HEK293 (cell line): ENCODE measurements around the gene FBXO21.

Experiments
- CTCF ChIA-PET: fragments of 350-600 bp; formaldehyde crosslinking; extraction: SDS; loops from one replicate; lab custom pipeline; 2021; ENCODE audit warnings: antibody characterized with exemption; lab: Yijun Ruan, JAX
- POLR2A ChIA-PET: fragments of 300-600 bp; formaldehyde crosslinking; extraction: SDS; loops from one replicate; lab custom pipeline; 2020; ENCODE audit warnings: antibody characterized with exemption, inconsistent platforms; lab: Yijun Ruan, JAX
- H3K27ac ChIP-seq: fragments of 200-500 bp; sonication (Bioruptor generic); 2 replicates; pipeline ENCODE4 v1.5.1; 2014; ENCODE audit warnings: low read depth, low read length, control low read depth, inconsistent platforms; ENCODE audit errors: extremely low read depth
- H3K36me3 ChIP-seq, 2 experiments: fragments of 200-500 bp in 1 of 2; sonication (Bioruptor generic) in 1 of 2; 1 replicate in 1 of 2; 2 replicates in 1 of 2; pipeline ENCODE4 v1.5.1; 2014 to 2017; ENCODE audit warnings: inconsistent platforms in 2 of 2, low read length in 2 of 2; ENCODE audit not compliant: control insufficient read depth in 2 of 2, insufficient read depth in 1 of 2
- H3K4me1 ChIP-seq: fragments of 200-500 bp; sonication (Bioruptor generic); 2 replicates; pipeline ENCODE4 v1.5.1; 2014; ENCODE audit warnings: mild to moderate bottlenecking, low read length, inconsistent platforms; ENCODE audit not compliant: control insufficient read depth, insufficient read depth
- H3K4me3 ChIP-seq: 2 replicates; pipeline ENCODE4 v1.5.1; 2011; ENCODE audit warnings: low read depth, mild to moderate bottlenecking, control low read depth, low read length, moderate library complexity
- H3K9me3 ChIP-seq: fragments of 200-500 bp; sonication (Bioruptor generic); 2 replicates; pipeline ENCODE4 v1.5.1; 2014; ENCODE audit warnings: low read depth, low read length, inconsistent platforms; ENCODE audit not compliant: control insufficient read depth, insufficient read depth
- GFI1B ChIP-seq: fragments of 450-650 bp; formaldehyde crosslinking; IDR thresholded peaks from 2 replicates; pipeline ENCODE4 v1.5.1; 2016; ENCODE audit warnings: missing biosample characterization, missing genetic modification characterization
- GLIS2 ChIP-seq: fragments of 450-650 bp; formaldehyde crosslinking; IDR thresholded peaks from 2 replicates; pipeline ENCODE4 v1.5.1; 2016; ENCODE audit warnings: missing biosample characterization, missing genetic modification characterization
- IKZF3 ChIP-seq: fragments of 450-650 bp; IDR thresholded peaks from 2 replicates; pipeline ENCODE4 v1.5.0; 2018; ENCODE audit warnings: missing biosample characterization, mild to moderate bottlenecking, missing genetic modification characterization, moderate library complexity
- MEIS1 ChIP-seq: sonication (generic); formaldehyde crosslinking; IDR thresholded peaks from 2 replicates; pipeline ENCODE4 v1.8.1; 2022; ENCODE audit warnings: missing genetic modification reagents, mild to moderate bottlenecking, borderline replicate concordance
- OSR2 ChIP-seq: fragments of 450-650 bp; formaldehyde crosslinking; IDR thresholded peaks from 2 replicates; pipeline ENCODE4 v1.5.1; 2016; ENCODE audit warnings: missing biosample characterization, missing genetic modification characterization
- RBAK ChIP-seq: fragments of 450-650 bp; formaldehyde crosslinking; IDR thresholded peaks from 2 replicates; pipeline ENCODE4 v1.5.1; 2016; ENCODE audit warnings: missing biosample characterization, missing genetic modification characterization
- SP7 ChIP-seq: fragments of 450-650 bp; formaldehyde crosslinking; IDR thresholded peaks from 2 replicates; pipeline ENCODE4 v1.5.1; 2016; ENCODE audit warnings: missing biosample characterization, missing genetic modification characterization
- TCF7L2 ChIP-seq: IDR thresholded peaks from 2 replicates; pipeline ENCODE4 v1.6.1; 2011; ENCODE audit warnings: low read depth, mild to moderate bottlenecking, inconsistent platforms, low read length, moderate library complexity, borderline replicate concordance
- TRIM28 ChIP-seq: IDR thresholded peaks from 2 replicates; pipeline ENCODE4 v1.6.1; 2011; ENCODE audit warnings: low read length, control low read depth, borderline replicate concordance
- WT1 ChIP-seq: fragments of 450-650 bp; formaldehyde crosslinking; IDR thresholded peaks from 2 replicates; pipeline ENCODE4 v1.5.1; 2016; ENCODE audit warnings: missing biosample characterization, missing genetic modification characterization
- ZBTB21 ChIP-seq: fragments of 450-650 bp; formaldehyde crosslinking; IDR thresholded peaks from 2 replicates; pipeline ENCODE4 v1.5.1; 2017; ENCODE audit warnings: missing biosample characterization, missing genetic modification characterization
- ZFP69B ChIP-seq: fragments of 450-650 bp; formaldehyde crosslinking; IDR thresholded peaks from 2 replicates; pipeline ENCODE4 v1.5.1; 2016; ENCODE audit warnings: missing biosample characterization, missing genetic modification characterization
- ZIC2 ChIP-seq: fragments of 450-650 bp; formaldehyde crosslinking; IDR thresholded peaks from 2 replicates; pipeline ENCODE4 v1.5.1; 2016; ENCODE audit warnings: missing biosample characterization, missing genetic modification characterization
- ZNF146 ChIP-seq: fragments of 450-650 bp; formaldehyde crosslinking; IDR thresholded peaks from 2 replicates; pipeline ENCODE4 v1.5.1; 2016; ENCODE audit warnings: missing biosample characterization, missing genetic modification characterization
- ZNF324 ChIP-seq: fragments of 450-650 bp; formaldehyde crosslinking; IDR thresholded peaks from 2 replicates; pipeline ENCODE4 v1.5.1; 2016; ENCODE audit warnings: missing biosample characterization, missing genetic modification characterization
- ZNF596 ChIP-seq: fragments of 450-650 bp; IDR thresholded peaks from 2 replicates; pipeline ENCODE4 v1.5.0; 2018; ENCODE audit warnings: missing biosample characterization, mild to moderate bottlenecking, missing genetic modification characterization, moderate library complexity
- ZNF600 ChIP-seq: fragments of 450-650 bp; formaldehyde crosslinking; IDR thresholded peaks from 2 replicates; pipeline ENCODE4 v1.5.1; 2016; ENCODE audit warnings: missing biosample characterization, missing genetic modification characterization
- ZNF670 ChIP-seq: fragments of 450-650 bp; formaldehyde crosslinking; IDR thresholded peaks from 2 replicates; pipeline ENCODE4 v1.5.1; 2016; ENCODE audit warnings: missing biosample characterization, missing genetic modification characterization, low read depth
- TF ChIP-seq, protein P1 (sequence below): fragments of 450-650 bp; formaldehyde crosslinking; IDR thresholded peaks from 2 replicates; pipeline ENCODE4 v1.5.1; 2016; ENCODE audit warnings: missing biosample characterization, missing genetic modification characterization, low read depth
- TF ChIP-seq, protein P2 (sequence below): fragments of 450-650 bp; formaldehyde crosslinking; IDR thresholded peaks from 2 replicates; pipeline ENCODE4 v1.5.1; 2016; ENCODE audit warnings: missing biosample characterization, missing genetic modification characterization
- TF ChIP-seq, protein P3 (sequence below): fragments of 450-650 bp; formaldehyde crosslinking; IDR thresholded peaks from 2 replicates; pipeline ENCODE4 v1.5.1; 2016; ENCODE audit warnings: missing biosample characterization, missing genetic modification characterization, borderline replicate concordance
- TF ChIP-seq, protein P4 (sequence below): fragments of 450-650 bp; formaldehyde crosslinking; IDR thresholded peaks from 2 replicates; pipeline ENCODE4 v1.5.1; 2016; ENCODE audit warnings: missing biosample characterization, missing genetic modification characterization
- TF ChIP-seq, protein P5 (sequence below): fragments of 450-650 bp; formaldehyde crosslinking; IDR thresholded peaks from 2 replicates; pipeline ENCODE4 v1.5.1; 2016; ENCODE audit warnings: missing biosample characterization, missing genetic modification characterization
- TF ChIP-seq, protein P6 (sequence below): fragments of 450-650 bp; formaldehyde crosslinking; IDR thresholded peaks from 2 replicates; pipeline ENCODE4 v1.5.1; 2016; ENCODE audit warnings: missing biosample characterization, missing genetic modification characterization

Gene FBXO21

DNA sequence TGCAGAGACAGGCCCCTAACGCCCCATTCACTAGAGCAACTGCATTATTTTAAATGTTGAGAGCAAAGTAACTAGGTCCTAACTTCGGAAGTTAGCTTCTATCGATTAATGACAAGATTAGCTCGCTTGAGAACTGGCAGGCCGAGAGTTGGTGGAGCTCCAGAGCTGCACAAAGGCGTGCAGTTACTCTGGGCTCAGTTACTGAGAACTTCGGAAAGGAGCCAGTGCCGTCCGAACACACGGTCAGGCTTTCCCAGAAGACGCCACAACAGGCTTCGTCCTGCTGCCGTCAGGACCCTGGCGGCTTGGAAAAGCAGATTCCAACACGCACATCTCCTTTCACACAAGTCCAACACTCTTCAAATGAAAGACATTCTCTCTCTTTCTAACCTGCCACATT, 45.7 kb downstream of the FBXO21 start (continued):
- TF ChIP-seq SP7 (tag by site-specific recombination) (no peak), IKZF3 (tag by site-specific recombination) (no peak), RBAK (tag by site-specific recombination) (no peak), ZNF600 (no peak)
- TF ChIP-seq, protein P1, sequence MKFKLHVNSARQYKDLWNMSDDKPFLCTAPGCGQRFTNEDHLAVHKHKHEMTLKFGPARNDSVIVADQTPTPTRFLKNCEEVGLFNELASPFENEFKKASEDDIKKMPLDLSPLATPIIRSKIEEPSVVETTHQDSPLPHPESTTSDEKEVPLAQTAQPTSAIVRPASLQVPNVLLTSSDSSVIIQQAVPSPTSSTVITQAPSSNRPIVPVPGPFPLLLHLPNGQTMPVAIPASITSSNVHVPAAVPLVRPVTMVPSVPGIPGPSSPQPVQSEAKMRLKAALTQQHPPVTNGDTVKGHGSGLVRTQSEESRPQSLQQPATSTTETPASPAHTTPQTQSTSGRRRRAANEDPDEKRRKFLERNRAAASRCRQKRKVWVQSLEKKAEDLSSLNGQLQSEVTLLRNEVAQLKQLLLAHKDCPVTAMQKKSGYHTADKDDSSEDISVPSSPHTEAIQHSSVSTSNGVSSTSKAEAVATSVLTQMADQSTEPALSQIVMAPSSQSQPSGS (tag by site-specific recombination): no peak

DNA sequence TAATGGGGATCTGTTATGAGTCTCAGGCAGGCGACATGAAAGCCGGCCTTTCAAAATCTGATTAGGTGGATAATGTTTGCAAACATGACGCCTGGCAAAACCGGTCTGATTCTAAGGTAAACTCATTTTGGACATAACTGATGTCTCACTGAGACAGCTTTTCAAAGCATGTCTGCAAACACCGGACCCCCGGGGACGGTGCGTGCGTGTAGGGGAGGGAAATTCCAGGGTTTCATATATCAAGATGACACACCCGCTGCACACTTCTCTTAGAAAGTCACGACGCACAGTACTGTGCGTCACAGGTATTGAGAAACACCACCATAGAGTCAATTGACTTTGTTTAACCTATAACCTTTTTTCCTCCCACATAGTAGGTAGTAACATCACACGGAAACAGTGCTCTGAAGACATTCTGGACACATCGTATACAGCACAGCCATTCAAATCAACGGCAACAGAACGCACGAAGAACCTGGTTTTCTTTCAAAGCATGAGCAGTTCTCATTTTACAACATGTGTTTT, 47.2 kb downstream of the FBXO21 start:
- CTCF ChIA-PET: interaction anchor here (1.5 kb wide), 1 partner anchor 8 kb away, joined by 5 read pairs; no protein-coding TSS in a partner anchor
- POLR2A ChIA-PET: no interaction called here
- no peak overlapping the region for H3K27ac ChIP-seq
- H3K4me3 ChIP-seq: no peak overlapping the region
- H3K36me3 ChIP-seq: peaks cover 3 to 26% of the 10 kb centered on the region in 2 experiments; a peak in 2 of 3 replicates
- no peaks in the 10 kb centered on the region for H3K9me3 ChIP-seq
- H3K4me1 ChIP-seq: no peaks in the 10 kb centered on the region
- TF ChIP-seq, protein P2, sequence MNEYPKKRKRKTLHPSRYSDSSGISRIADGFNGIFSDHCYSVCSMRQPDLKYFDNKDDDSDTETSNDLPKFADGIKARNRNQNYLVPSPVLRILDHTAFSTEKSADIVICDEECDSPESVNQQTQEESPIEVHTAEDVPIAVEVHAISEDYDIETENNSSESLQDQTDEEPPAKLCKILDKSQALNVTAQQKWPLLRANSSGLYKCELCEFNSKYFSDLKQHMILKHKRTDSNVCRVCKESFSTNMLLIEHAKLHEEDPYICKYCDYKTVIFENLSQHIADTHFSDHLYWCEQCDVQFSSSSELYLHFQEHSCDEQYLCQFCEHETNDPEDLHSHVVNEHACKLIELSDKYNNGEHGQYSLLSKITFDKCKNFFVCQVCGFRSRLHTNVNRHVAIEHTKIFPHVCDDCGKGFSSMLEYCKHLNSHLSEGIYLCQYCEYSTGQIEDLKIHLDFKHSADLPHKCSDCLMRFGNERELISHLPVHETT: peak; percentile 31; the same call in 1 of the 2 replicates
- TF ChIP-seq ZNF324 (tag by site-specific recombination) (no peak), ZNF670 (tag by site-specific recombination) (no peak), ZNF146 (0 out of 2 replicates have a peak, but pooled peaks have one; percentile 11), SP7 (tag by site-specific recombination) (peak; percentile 60), ZBTB21 (tag by site-specific recombination) (peak; percentile 68), GFI1B (tag by site-specific recombination) (0 out of 2 replicates have a peak, but pooled peaks have one; percentile 19), ZNF600 (0 out of 2 replicates have a peak, but pooled peaks have one; percentile 42), ZIC2 (tag by site-specific recombination) (peak; percentile 30; the same call in 1 of the 2 replicates), GLIS2 (tag by site-specific recombination) (no peak), MEIS1 (CRISPR knock-in tag) (0 out of 2 replicates have a peak, but pooled peaks have one; percentile 52), ZFP69B (tag by site-specific recombination) (peak; percentile 26; the same call in 1 of the 2 replicates), TRIM28 (peak; percentile 65; the same call in 1 of the 2 replicates), IKZF3 (tag by site-specific recombination) (peak; percentile 41; the same call in 1 of the 2 replicates), ZNF596 (no peak), WT1 (tag by site-specific recombination) (peak; percentile 99), OSR2 (tag by site-specific recombination) (no peak), TCF7L2 (peak; percentile 64)
- TF ChIP-seq, protein P3, sequence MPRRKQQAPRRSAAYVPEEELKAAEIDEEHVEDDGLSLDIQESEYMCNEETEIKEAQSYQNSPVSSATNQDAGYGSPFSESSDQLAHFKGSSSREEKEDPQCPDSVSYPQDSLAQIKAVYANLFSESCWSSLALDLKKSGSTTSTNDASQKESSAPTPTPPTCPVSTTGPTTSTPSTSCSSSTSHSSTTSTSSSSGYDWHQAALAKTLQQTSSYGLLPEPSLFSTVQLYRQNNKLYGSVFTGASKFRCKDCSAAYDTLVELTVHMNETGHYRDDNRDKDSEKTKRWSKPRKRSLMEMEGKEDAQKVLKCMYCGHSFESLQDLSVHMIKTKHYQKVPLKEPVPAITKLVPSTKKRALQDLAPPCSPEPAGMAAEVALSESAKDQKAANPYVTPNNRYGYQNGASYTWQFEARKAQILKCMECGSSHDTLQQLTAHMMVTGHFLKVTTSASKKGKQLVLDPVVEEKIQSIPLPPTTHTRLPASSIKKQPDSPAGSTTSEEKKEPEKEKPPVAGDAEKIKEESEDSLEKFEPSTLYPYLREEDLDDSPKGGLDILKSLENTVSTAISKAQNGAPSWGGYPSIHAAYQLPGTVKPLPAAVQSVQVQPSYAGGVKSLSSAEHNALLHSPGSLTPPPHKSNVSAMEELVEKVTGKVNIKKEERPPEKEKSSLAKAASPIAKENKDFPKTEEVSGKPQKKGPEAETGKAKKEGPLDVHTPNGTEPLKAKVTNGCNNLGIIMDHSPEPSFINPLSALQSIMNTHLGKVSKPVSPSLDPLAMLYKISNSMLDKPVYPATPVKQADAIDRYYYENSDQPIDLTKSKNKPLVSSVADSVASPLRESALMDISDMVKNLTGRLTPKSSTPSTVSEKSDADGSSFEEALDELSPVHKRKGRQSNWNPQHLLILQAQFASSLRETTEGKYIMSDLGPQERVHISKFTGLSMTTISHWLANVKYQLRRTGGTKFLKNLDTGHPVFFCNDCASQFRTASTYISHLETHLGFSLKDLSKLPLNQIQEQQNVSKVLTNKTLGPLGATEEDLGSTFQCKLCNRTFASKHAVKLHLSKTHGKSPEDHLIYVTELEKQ: peak; percentile 56; the same call in 1 of the 2 replicates
- TF ChIP-seq, protein P4, sequence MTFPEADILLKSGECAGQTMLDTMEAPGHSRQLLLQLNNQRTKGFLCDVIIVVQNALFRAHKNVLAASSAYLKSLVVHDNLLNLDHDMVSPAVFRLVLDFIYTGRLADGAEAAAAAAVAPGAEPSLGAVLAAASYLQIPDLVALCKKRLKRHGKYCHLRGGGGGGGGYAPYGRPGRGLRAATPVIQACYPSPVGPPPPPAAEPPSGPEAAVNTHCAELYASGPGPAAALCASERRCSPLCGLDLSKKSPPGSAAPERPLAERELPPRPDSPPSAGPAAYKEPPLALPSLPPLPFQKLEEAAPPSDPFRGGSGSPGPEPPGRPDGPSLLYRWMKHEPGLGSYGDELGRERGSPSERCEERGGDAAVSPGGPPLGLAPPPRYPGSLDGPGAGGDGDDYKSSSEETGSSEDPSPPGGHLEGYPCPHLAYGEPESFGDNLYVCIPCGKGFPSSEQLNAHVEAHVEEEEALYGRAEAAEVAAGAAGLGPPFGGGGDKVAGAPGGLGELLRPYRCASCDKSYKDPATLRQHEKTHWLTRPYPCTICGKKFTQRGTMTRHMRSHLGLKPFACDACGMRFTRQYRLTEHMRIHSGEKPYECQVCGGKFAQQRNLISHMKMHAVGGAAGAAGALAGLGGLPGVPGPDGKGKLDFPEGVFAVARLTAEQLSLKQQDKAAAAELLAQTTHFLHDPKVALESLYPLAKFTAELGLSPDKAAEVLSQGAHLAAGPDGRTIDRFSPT (tag by site-specific recombination): 0 out of 2 replicates have a peak, but pooled peaks have one; percentile 15
- TF ChIP-seq, protein P5, sequence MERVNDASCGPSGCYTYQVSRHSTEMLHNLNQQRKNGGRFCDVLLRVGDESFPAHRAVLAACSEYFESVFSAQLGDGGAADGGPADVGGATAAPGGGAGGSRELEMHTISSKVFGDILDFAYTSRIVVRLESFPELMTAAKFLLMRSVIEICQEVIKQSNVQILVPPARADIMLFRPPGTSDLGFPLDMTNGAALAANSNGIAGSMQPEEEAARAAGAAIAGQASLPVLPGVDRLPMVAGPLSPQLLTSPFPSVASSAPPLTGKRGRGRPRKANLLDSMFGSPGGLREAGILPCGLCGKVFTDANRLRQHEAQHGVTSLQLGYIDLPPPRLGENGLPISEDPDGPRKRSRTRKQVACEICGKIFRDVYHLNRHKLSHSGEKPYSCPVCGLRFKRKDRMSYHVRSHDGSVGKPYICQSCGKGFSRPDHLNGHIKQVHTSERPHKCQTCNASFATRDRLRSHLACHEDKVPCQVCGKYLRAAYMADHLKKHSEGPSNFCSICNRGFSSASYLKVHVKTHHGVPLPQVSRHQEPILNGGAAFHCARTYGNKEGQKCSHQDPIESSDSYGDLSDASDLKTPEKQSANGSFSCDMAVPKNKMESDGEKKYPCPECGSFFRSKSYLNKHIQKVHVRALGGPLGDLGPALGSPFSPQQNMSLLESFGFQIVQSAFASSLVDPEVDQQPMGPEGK (tag by site-specific recombination): peak; percentile 64; the same call in 1 of the 2 replicates
- TF ChIP-seq, protein P6, sequence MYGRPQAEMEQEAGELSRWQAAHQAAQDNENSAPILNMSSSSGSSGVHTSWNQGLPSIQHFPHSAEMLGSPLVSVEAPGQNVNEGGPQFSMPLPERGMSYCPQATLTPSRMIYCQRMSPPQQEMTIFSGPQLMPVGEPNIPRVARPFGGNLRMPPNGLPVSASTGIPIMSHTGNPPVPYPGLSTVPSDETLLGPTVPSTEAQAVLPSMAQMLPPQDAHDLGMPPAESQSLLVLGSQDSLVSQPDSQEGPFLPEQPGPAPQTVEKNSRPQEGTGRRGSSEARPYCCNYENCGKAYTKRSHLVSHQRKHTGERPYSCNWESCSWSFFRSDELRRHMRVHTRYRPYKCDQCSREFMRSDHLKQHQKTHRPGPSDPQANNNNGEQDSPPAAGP (tag by site-specific recombination): peak; percentile 58
